Activated effector memory CD4-positive, alpha-beta T cell treated with anti-CD3 and anti-CD28 coated beads, Interleukin-2, amount 50 U/mL, for 16 hours (primary cell): Measurements from ENCODE around the gene GLRX.

ENCODE experiments used
- DNase-seq: peaks from one replicate; pipeline ENCODE4 v3.0.0-alpha.2; 2020

The GLRX gene, protein sequence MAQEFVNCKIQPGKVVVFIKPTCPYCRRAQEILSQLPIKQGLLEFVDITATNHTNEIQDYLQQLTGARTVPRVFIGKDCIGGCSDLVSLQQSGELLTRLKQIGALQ

DNA sequence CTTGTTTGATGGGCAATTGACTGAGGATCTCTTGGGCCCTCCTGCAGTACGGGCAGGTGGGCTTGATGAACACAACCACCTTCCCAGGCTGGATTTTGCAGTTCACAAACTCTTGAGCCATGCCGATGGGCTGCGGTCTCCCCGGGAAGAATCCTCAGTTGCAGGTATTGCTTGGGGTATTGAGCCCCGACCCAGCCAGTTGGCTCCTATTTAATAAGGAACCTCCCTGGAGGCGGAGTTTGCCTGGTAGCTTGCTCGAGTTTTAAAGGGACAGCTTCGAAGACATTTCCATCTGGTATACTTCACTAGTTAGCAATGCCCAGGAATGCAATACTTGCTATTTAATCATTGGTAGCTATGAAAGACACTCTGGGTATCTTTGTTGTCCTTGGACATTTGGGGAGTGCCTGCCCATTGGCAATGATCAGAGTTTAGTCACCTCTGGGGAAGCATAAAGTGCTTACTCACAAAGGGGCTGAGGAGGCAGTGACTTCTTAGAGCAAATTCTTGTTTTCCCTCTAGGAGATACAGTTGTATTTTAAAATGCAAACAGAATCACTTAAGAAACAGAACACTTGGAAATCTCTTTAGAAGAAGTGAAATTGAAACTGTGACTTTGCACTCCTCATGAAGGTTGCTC is at the start of gene GLRX:
GLRX (minus strand) TSS at position 185 of the 640 bp plus-strand sequence; CDS start at position 121, 64 bp downstream.
- DNase-seq = peak; percentile 85

DNA sequence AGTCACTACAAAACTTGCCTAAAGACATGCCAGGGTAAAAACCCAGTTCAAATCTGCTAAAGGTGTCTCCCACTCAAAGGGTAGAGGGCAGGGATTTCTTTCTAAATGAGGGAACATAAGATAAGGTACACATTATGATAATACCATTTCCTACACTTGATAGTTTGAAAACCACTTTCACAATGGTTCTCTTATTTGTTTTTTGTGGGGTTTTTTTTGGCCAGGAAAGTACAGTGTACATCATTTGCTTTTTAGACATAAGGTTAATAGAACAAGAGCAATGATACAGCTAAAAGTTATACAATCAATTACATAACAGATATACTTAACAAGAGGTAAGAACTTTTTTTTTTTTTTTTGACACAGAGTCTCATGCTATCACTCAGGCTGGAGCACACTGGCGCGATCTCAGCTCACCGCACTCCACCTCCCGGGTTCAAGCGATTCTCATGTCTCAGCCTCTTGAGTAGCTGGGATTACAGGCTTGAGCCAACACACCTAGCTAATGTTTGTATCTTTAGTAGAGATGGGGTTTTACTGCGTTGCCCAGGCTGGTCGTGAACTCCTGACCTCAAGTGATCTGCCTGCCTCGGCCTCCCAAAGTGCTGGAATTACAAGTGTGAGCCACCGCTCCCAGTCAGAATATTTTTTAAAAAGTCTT is 48.8 kb upstream of the GLRX start:
- DNase-seq = no peak

- peak; percentile 79 for DNase-seq
These were observed 47.7 kb upstream of the GLRX start for GRCh38 chr5:95870105-95870672.

- peak; percentile 80 for DNase-seq
These were observed 46.8 kb upstream of the GLRX start for GRCh38 chr5:95869173-95869855.

DNA sequence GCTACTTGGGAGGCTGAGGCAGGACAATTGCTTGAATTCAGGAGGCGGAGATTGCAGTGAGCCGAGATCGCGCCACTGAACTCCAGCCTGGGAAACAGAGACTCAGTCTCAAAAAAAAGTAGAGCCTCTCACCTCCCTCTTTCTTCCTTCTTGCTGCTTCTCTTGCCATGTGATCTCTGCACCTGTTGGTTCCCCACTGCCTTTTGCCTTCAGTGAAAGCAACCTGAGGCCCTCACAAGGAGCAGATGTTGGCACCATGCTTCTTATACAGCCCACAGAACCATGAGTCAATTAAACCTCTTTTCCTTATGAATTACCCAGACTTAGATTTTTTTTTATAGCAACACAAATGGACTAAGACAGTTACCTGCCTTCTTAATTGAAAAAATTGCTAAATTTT is 45.6 kb upstream of the GLRX start:
- DNase-seq = no peak

- DNase-seq = no peak
These were observed 44.0 kb upstream of the GLRX start for GRCh38 chr5:95866435-95867040.

- no peak for DNase-seq
These were observed 42.5 kb upstream of the GLRX start for GRCh38 chr5:95864944-95865504.

- no peak for DNase-seq
These were observed 41.9 kb upstream of the GLRX start for GRCh38 chr5:95864456-95864855.

- DNase-seq = no peak
These were observed 40.8 kb upstream of the GLRX start for GRCh38 chr5:95863383-95863757.

DNA sequence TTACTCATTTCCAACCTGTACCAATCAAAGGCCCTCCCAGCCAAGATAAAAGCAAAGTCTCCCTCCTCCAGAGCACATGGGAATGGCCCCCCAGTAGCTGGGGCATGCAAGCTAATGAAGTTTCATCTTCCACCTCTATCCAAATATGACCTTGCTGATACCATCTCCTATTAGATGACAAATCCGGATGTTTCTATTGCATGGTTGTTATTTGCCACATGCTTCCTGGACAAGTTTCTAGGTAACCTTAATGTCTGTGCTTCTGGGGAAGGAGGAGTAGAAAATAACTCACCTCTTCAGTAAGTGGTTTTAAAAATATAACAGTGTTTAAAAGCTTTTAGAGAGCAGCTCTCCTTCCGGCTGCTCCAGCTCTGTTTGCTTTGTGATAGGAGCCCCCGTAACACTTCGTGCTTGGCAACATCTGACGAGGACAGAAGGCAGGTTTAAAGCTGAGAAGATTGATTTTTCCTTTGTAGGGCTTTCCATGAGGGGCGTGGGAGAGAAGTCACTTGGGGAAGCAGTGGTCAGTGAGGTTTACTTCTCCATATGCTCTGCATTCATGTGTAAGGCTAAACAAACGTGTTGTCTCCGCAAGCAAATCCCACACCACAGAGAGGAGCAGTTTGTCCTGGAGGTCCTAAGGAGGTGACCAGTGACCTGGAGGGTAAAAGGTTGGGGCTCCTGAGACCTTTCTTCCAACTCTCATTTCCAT is 40.3 kb upstream of the GLRX start:
- DNase-seq = no peak

GRCh38 chr5:95861864-95862561 is 39.5 kb upstream of the GLRX start:
- DNase-seq = no peak

DNA sequence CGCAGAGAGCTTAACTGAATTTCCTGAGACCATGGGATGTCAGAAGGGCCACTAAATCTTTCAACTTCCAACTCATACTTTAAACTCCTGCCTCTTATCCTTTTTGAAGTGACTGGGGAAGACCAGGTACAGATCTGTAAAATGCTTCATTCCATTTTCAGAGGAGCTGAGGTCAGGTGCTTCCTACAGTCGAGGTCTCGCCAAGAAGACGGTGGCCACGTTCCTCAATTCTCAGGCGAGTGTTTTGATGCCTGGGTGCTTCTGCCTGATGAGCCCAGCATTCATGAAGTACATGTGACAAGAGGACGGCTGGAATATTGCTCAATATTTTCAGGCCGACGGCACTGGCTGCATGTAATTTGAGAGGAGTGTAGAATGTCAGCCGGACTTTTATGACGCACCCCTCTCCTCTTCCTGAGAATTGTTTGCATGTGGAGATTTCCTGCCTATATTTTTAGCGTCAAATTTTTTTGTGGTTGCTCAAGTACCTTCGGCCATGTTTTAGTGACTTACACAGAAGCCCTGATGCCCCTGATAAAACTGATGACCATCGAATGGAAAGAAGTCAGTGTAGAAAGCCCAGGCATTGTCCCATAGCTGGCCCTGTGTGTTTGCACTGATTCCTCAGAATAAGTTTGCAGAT is 38.8 kb upstream of the GLRX start:
- no peak for DNase-seq

- no peak for DNase-seq
These were observed 37.1 kb upstream of the GLRX start for GRCh38 chr5:95859661-95860060.

GRCh38 chr5:95858661-95859595 is 36.4 kb upstream of the GLRX start:
- DNase-seq = peak; percentile 96

DNA sequence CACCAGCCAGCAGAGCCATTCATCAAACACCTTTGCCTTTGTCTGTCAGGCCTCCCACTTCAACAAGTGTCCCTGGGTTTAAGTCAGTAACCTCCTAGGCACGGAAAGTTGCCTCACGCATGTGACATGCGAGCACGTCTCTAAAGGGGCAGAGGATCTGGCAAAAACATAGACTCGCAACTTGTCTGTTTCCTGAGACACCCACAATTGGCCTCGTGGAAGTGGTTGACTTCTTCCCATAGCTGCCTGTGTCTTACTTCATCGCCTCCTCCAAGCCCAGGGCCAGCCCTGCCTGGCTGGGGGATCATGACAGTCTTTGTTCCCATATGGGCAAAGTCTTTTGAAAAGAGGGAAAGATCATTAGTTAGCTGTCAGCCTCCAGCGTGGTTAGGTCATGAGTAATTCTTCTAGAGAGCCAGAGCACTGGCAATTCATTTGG is 35.5 kb upstream of the GLRX start:
- no peak for DNase-seq

DNA sequence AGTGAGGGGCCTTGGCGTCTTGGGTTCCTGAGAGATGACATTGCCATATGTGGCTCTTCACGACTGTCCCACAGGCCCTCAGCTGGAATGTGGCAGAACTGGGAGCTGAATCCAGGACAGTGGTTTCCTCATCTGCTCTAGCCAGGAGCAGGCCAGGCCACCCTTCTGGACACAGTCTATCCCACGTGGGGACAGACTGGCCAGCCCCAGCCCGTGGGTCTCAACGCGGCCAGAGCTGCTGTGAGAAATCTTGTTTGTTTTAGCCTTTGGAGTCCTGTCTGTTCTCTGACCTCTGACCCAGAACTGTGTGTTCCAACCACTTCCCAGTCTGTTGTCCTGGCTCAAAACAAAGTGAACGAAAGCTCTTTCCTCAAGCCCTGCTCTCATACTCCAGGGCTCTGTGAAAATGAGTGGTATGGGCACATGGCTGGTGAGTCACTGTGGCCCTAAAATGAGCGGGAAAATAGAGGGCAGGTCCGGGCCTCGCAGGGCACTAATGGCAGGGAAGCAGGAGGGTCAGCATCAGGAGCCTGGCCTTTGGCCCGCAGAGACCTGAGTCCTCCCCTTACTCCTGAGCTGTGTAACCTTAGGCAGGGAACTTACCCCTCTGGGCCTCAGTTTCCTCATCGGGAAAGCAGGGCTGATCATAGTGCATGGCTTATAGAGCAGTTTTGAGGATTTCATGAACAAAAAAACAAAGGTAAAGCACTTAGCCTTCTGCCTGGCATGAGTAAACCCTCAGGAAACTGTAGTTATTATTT is 34.8 kb upstream of the GLRX start:
- DNase-seq = no peak

DNA sequence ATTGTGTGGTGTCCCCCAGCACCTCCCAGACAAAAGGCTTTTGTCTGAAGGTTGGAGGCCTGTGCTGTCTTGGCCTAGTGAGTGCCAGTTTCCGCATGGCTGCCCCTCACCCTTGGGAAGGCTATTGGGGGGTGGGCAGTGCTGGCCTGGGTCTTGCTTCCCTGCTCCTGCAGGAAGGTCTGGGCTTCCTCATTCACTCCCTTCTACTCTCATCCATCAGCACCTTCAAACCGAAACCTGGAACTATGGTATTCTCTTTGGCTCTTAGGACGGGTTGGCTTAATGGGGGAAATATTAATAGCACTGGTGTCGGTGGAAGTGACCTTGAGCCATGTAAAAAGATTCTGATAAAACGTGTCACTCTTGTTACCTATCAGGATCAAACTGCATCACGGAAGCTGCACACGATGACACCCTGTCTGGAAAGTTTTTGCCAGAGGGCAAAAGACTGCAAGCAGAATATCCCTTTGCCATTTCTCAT is 34.0 kb upstream of the GLRX start:
- DNase-seq = no peak

GRCh38 chr5:95853490-95853889 is 31.0 kb upstream of the GLRX start:
- no peak for DNase-seq

DNA sequence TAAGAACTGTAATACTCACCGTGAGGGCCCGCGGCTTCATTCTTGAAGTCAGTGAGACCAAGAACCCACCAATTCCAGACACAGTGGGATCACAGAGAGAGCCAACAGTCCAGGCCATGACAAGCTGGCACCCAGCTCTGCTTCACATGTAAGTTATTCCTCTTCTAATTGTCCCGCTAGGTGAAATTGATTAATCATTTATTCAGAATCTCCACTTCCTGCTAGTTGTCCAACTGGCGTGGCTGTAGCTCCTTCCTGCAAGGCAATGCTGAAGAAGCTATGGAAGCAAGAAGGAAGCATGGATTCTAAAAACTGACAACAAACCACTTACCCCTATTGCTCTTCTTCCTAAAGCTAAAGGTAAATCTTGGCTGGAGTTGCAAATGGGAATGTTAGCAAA is 30.0 kb upstream of the GLRX start:
- DNase-seq = no peak
